GM23338 (cell line): Measurements from ENCODE around the gene NDST3. TPM values are rescaled to one million over a fixed set of nuclear protein-coding genes. Genes with fewer than 3 reads are reported as not detected.

Experiments used
- ATAC-seq: fragments of 200-7000 bp; cut with Tn5 transposase; 3 replicates; pipeline ENCODE4 v1.9.1; 2020
- DNase-seq: peaks from one replicate; pipeline ENCODE4 v3.0.0-alpha.2; 2015; ENCODE audit warnings: low spot score
- H2AFZ ChIP-seq: fragments of 200-600 bp; sonication (generic); 2 replicates; pipeline ENCODE4 v1.8.0; 2016; ENCODE audit warnings: antibody characterized with exemption, mild to moderate bottlenecking, moderate library complexity
- H3F3A ChIP-seq: fragments of 200-600 bp; sonication (generic); replicated peaks from 2 replicates; pipeline ENCODE4 v1.8.0; 2017; ENCODE audit warnings: antibody characterized with exemption, mixed run types, low read depth
- H3K27ac ChIP-seq: fragments of 200-600 bp; sonication (generic); 2 replicates; pipeline ENCODE4 v1.6.1; 2016; ENCODE audit warnings: low read depth
- H3K27me3 ChIP-seq: fragments of 200-600 bp; sonication (generic); 2 replicates; pipeline ENCODE4 v1.8.0; 2016; ENCODE audit warnings: mild to moderate bottlenecking, mixed run types, moderate library complexity; ENCODE audit not compliant: insufficient read depth
- H3K36me3 ChIP-seq: fragments of 200-600 bp; sonication (generic); 2 replicates; pipeline ENCODE4 v1.8.0; 2016; ENCODE audit warnings: mild to moderate bottlenecking; ENCODE audit not compliant: insufficient read depth
- H3K4me1 ChIP-seq: fragments of 200-600 bp; sonication (generic); 2 replicates; pipeline ENCODE4 v1.8.0; 2016; ENCODE audit warnings: mild to moderate bottlenecking, moderate library complexity; ENCODE audit not compliant: insufficient read depth
- H3K4me2 ChIP-seq: fragments of 200-600 bp; sonication (generic); 2 replicates; pipeline ENCODE4 v1.7.1; 2017; ENCODE audit warnings: mixed run types
- H3K4me3 ChIP-seq: fragments of 200-600 bp; sonication (generic); 2 replicates; pipeline ENCODE4 v1.6.1; 2016; ENCODE audit warnings: mixed run types
- H3K79me2 ChIP-seq: fragments of 200-600 bp; sonication (generic); replicated peaks from 2 replicates; pipeline ENCODE4 v1.8.0; 2017; ENCODE audit warnings: mild to moderate bottlenecking; ENCODE audit not compliant: insufficient read depth
- H3K9me2 ChIP-seq: fragments of 200-600 bp; sonication (generic); 2 replicates; pipeline ENCODE4 v1.8.0; 2017; ENCODE audit not compliant: insufficient read depth
- H4K20me1 ChIP-seq: fragments of 200-600 bp; sonication (generic); replicated peaks from 2 replicates; pipeline ENCODE4 v1.8.0; 2017; ENCODE audit warnings: mild to moderate bottlenecking; ENCODE audit not compliant: insufficient read depth
- H3K27ac Mint-ChIP-seq: 2 replicates; pipeline ENCODE4 v1.8.0; 2020; ENCODE audit warnings: inconsistent platforms, mild to moderate bottlenecking, moderate library complexity, mixed read lengths
- H3K27me3 Mint-ChIP-seq: 3 replicates; pipeline ENCODE4 v1.8.0; 2022; ENCODE audit warnings: low read depth, mild to moderate bottlenecking, moderate library complexity, mixed read lengths, inconsistent platforms; ENCODE audit not compliant: insufficient read depth, poor library complexity
- H3K36me3 Mint-ChIP-seq: 3 replicates; pipeline ENCODE4 v1.8.0; 2021; ENCODE audit warnings: low read depth, mild to moderate bottlenecking, inconsistent platforms, moderate library complexity, mixed read lengths
- H3K4me1 Mint-ChIP-seq: 3 replicates; pipeline ENCODE4 v1.8.0; 2020; ENCODE audit warnings: mild to moderate bottlenecking, inconsistent platforms, mixed read lengths
- H3K4me3 Mint-ChIP-seq: 3 replicates; pipeline ENCODE4 v1.8.0; 2021; ENCODE audit warnings: moderate library complexity, mild to moderate bottlenecking, inconsistent platforms, mixed read lengths
- H3K9me3 Mint-ChIP-seq: 3 replicates; pipeline ENCODE4 v1.8.0; 2020; ENCODE audit warnings: moderate library complexity, mild to moderate bottlenecking, inconsistent platforms, mixed read lengths
- ETS1 ChIP-seq: IDR thresholded peaks from 2 replicates; pipeline ENCODE4 v1.6.1; 2016; ENCODE audit warnings: antibody characterized with exemption
- EZH2 ChIP-seq: fragments of 200-600 bp; sonication (generic); IDR thresholded peaks from one replicate; pipeline ENCODE4 v1.8.0; 2017; ENCODE audit warnings: antibody characterized with exemption, mild to moderate bottlenecking, low read depth; ENCODE audit not compliant: unreplicated experiment
- EZH2phosphoT487 ChIP-seq: fragments of 200-600 bp; sonication (generic); IDR thresholded peaks from one replicate; pipeline ENCODE4 v1.8.1; 2018; ENCODE audit warnings: antibody characterized with exemption; ENCODE audit not compliant: unreplicated experiment
- NANOG ChIP-seq: IDR thresholded peaks from 2 replicates; pipeline ENCODE4 v1.6.1; 2016; ENCODE audit warnings: antibody characterized with exemption, borderline replicate concordance
- POLR2AphosphoS5 ChIP-seq: IDR thresholded peaks from 2 replicates; pipeline ENCODE4 v1.6.1; 2016; ENCODE audit warnings: antibody characterized with exemption, low read depth
- STAT1 ChIP-seq: IDR thresholded peaks from one replicate; pipeline ENCODE4 v1.6.1; 2016; ENCODE audit warnings: antibody characterized with exemption; ENCODE audit not compliant: unreplicated experiment
- ZNF114 ChIP-seq: fragments of 250-450 bp; sonication (Bioruptor Pico); IDR thresholded peaks from 2 replicates; pipeline ENCODE4 v1.5.0; 2020; ENCODE audit warnings: mild to moderate bottlenecking, moderate library complexity
- ZNF331 ChIP-seq: fragments of 250-450 bp; sonication (Bioruptor Pico); IDR thresholded peaks from 2 replicates; pipeline ENCODE4 v1.5.0; 2020; ENCODE audit warnings: low read depth, mild to moderate bottlenecking, moderate library complexity
- ZNF462 ChIP-seq: fragments of 250-450 bp; sonication (Bioruptor Pico); IDR thresholded peaks from 2 replicates; pipeline ENCODE4 v1.5.0; 2020; ENCODE audit warnings: mild to moderate bottlenecking, moderate library complexity
- polyA plus RNA-seq: library from polyadenylated mRNA; unstranded; fragments of >200 nt; fragmentation: Nextera tagmentation; extraction: Ambion mirVana; gene quantifications from 2 replicates; pipeline ENCODE4 v1.2.1, GENCODE V29; 2016
- total RNA-seq: library from RNA; depleted of rRNA; stranded (reverse); fragments of >200 nt; shearing (Covaris generic); gene quantifications from 2 replicates; pipeline ENCODE4 v1.2.3, GENCODE V29; 2014

Gene NDST3
- total and polyA plus RNA-seq, 2 experiments from 2014 or later: 0.19 to 0.56 TPM

- no peak for TF ChIP-seq ZNF462 (CRISPR knock-in tag)
- no peak for TF ChIP-seq ZNF114 (CRISPR knock-in tag)
- TF ChIP-seq EZH2: no peak
- no peak for TF ChIP-seq POLR2AphosphoS5
- TF ChIP-seq NANOG: no peak
- TF ChIP-seq EZH2phosphoT487: no peak
- no peak for TF ChIP-seq ZNF331 (CRISPR knock-in tag)
- TF ChIP-seq STAT1: no peak
Measured at GRCh38 chr4:118154649-118155048, 120.4 kb downstream of the NDST3 start (continued).

GRCh38 chr4:118155516-118155915, 121.2 kb downstream of the NDST3 start:
- H3K36me3 ChIP-seq: no peaks in the 10 kb centered on the region; the same call in 1 of the 2 replicates
- no peak overlapping the region for H3K4me2 ChIP-seq
- no peaks in the 10 kb centered on the region for H3K79me2 ChIP-seq
- peaks cover 14% of the 10 kb centered on the region for H3K9me3 Mint-ChIP-seq
- no peaks in the 10 kb centered on the region for H3K4me1 ChIP-seq
- H3K4me1 Mint-ChIP-seq: no peaks in the 10 kb centered on the region
- no peak overlapping the region for H3K4me3 ChIP-seq
- peaks cover 14% of the 10 kb centered on the region for H3K36me3 Mint-ChIP-seq
- peaks cover 1% of the 10 kb centered on the region for H3K27me3 Mint-ChIP-seq
- no peak overlapping the region for H3K27ac ChIP-seq
- no peaks in the 10 kb centered on the region for H3K27me3 ChIP-seq
- no peak overlapping the region for H3K4me3 Mint-ChIP-seq
- ATAC-seq (no peak), DNase-seq (no peak)
- H2AFZ ChIP-seq: no peak overlapping the region
- no peak overlapping the region for H3K27ac Mint-ChIP-seq
- H4K20me1 ChIP-seq: no peaks in the 10 kb centered on the region
- H3F3A ChIP-seq: no peaks in the 10 kb centered on the region
- H3K9me2 ChIP-seq: no peaks in the 10 kb centered on the region
- no peak for TF ChIP-seq ZNF462 (CRISPR knock-in tag)
- TF ChIP-seq ETS1: no peak
